GM21619 (cell line): ENCODE results near the gene UBASH3A.
A peak's percentile ranks its signal among the peaks of the same experiment; 100 is the strongest.

ENCODE experiments used
- ATAC-seq: cut with Tn5 transposase; IDR thresholded peaks from one replicate; pipeline ENCODE4 v1.9.1; 2021; ENCODE audit not compliant: unreplicated experiment

Gene UBASH3A

DNA sequence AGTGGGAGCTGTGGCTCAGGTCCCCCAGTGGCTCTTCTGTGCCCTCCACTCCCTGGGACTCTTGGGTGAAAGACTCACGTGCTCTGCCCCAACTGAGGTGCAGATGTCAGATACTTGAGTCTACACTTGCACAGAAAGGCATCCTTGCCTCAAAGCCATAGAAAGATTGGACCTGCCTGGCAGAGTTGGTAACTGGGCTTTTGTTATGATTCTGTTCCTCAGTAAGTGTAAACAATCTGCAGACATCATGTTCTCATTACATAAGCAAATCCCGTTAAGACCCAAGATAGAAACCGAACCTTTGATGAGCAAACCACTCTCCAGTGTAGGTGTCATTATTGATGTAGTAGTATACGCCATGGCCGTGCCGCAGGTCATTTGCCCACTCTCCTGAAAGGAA is 82.4 kb downstream of the UBASH3A start:
- ATAC-seq, result no peak

DNA sequence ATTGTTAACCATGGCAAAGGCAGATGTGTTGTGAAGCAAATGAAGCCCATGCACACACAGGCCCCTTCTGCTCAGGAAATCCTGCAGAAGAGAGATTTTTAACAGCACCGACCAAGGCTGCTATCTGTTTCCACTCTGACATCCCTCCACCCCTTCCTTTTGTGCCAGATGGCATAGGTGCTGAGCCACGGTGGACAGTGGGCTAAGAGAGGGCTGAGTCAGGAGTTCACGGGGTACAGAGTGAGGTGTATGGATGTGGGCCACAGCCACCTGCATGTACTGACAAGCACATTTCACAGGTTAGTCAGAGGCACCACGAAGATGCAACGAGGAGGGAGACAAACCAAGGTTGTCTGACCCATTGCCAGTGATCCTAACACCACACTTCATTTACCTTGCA is 82.8 kb downstream of the UBASH3A start:
- no peak for ATAC-seq

DNA sequence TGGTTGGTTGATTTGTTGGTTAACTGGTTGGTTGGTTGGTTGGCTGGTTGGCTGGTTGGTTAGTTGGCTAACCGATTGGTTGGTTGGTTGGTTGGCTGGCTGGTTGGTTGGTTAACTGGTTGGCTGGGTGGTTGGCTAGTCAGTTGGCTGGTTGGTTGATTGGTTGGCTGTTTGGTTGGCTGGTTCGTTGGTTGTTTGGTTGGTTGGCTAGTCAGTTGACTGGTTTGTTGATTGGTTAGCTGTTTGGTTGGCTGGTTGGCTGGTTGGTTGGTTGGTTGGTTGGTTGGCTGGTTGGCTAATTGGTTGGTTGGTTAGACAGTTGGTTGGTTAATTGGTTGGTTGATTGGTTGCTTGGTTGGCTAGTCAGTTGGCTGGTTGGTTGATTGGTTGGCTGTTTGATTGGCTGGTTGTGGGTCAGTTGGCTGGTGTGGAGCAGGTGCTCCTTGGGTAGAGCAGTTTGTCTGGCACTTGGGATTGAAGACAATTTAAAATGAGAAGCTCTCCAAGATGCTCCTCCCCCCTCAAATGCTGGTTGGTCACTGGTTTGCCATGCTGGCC is 85.4 kb downstream of the UBASH3A start:
- ATAC-seq, result no peak

DNA sequence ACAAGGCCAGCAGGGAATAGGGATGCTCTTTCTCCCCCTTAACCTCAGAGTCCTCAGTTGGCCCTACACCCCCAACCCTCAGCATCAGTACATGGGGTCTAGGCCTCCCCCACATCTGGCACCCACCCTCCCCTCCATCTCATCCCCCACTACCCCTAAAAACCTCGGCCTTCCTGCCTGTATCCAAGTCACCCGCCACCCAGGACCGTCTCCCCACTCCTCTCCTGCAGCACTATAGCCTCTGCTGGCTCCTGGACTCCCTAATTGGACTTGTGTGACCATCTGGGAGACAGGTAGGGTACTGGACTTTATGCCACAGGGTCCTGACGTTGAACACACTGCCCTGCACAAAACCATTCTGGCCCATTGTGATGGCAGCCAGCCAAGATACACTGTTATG is 86.3 kb downstream of the UBASH3A start:
- no peak for ATAC-seq

DNA sequence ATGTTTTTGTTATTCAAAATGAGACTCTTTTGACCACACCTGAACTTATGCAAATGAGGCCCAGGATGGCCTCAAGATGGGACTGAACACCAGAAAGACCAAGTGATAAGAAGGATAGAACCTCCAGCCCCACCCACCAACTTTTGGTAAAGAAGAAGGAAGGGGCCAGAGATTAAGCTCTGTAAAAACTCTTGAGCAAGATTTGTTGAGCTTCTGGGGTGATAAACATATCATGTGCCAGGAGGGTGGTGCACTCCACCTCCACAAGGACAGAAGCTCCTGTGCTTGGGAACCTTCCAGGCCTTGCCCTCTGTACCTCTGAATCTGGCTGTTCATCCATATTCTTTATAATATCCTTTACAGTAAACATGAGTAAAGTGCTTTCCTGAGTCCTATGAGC is 87.0 kb downstream of the UBASH3A start:
- ATAC-seq, result no peak

DNA sequence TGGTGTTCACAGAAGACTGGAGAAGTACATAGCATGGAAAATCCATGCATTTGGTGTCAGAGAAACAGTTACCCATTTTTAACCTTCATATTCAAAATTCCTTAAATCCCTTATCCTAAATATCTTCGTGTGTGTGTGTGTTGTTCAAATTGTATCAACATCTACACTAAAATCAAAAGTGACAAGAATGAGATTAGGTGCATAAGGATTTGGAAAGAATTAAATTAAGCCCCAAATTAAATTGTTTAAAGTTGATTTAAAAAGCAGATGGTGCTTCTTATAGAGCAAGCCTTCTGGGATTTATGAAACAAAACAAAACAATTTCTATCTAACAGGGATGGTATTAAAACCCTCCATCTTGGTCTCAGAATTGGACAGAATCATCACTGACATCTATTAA is 87.6 kb downstream of the UBASH3A start:
- no peak for ATAC-seq

DNA sequence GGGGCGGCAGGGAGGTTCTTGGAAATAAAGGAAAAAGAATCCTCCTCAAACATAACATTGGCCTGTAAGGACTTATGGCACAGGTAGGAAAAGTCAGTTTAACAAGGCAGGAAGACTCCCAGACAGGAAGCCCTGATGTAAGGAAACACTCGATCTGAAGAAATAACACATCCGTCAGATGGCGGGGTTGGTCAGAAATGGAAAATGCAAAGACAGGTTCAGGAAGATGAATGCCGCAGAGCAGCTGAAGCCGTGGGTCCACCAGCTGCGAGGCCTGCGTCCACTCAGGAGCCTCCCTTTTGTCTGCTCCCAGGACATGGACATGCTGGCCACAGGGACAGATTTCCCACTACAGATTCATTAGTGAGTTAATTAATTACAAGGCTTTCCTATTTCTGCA is 88.5 kb downstream of the UBASH3A start:
- ATAC-seq, result no peak

DNA sequence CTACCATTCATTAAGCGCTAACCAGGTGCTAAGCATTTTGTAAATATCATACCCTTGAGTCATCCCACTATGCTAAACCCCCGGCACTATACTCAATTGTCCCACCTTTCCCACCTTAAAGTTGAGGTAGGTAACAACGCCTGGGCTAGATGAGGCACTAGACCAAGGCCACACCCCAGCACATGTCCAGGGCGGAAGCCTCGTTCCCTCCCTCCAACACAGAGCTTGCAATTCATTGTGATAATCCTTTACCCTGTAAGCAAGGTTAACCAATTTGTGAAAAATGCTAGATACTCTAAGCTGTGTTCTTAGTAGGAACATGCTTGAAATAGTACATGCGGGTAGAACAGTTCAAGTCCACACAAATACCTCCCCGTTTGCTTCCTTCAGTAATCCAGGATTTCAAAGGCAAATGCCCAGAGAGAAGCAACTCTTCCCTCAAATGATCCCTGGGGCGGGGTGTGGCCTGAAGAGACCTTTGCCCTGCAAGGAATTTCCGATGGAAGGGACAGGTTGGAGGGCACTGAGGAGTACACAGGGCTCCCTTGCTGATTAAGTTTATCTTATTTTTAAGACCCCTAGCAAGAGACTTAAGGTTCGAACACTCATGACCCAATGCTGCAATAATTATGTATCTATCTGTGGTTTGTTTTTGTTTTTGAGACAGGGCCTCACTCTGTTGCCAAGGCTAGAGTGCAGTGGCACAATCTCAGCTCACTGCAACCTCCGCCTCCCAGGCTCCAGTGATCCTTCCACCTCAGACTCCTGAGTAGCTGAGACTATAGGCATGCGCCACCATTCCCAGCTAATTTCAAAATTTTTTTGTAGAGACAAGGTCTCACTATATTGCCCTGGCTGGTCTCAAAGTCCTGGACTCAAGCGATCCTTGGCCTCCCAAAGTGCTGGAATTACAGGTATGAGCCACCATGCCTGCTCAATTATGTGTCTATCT is 89.7 kb downstream of the UBASH3A start:
- ATAC-seq, result no peak

DNA sequence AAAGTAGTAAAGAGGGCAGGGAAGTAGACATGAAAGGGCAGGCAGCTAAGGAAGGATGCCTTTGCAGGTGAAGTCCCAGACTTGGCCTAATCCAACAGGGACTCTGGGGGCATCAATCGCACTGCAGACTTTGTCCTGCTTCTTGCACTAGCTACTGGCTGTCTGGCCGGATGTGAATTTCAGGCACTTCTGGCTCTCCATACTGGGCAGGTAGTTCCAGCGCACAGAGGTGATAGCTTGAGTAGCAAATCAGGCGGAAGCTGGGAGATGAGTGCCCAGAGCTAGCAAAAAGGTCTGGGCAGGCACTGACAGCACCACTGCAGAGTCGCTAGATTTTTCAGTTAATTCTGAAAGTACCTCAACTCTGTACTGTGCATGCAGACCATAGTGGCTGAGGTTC is 91.3 kb downstream of the UBASH3A start:
- ATAC-seq, result no peak

DNA sequence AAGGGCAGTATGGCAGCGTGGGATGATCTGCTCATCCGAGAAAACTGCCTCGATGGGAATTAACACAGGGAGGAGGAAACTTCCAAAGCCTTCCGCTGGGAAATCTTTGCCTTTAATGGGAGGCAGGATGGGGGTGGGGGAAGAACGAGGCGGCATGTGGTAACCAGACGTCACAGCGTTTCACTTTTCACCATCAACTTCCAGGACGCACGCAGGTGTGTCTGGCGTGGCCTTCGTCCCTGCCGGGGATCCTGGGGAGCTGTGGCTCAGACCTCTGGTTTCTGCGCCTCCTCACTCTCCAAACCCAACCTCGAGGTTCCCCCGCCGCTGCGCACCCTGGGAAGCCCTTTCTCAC is 92.0 kb downstream of the UBASH3A start:
- ATAC-seq, result peak; percentile 20

DNA sequence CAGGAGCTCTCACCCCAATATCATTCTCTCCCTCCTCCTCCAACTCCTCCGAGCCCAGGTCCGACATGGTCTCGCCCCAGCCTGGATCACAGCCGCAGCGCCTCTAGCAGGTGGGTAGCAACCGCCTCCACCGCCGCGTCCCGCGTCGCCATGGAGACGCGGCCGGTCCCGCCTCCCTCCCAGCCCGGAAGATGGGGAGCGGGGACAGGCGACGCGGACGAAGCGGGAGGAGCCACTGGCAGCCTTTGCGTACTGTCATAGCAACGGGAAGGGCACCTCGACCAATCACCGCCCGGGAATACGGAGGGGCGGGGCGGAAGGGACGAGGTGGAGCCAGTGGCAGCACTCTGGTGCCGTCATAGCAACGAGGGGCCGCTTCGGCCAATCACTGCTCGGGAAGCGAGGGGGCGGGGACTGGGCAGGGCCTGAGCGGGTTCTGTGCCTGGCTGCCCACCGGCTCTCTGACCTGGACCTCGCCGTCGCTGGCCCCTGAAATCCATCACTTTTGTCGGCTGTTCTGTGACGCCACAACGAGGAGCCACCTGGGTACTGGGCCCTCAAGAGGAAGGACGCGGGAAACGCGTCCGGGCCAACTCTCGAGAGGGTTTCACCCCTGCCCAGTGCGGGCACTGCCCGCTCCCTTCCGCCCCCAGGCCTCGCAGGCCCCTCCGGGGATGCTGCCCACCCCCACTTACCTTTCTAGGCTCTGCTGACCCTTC is 92.6 kb downstream of the UBASH3A start, which contains the start of gene RSPH1:
RSPH1 (minus strand) TSS at position 105 of the 719 bp plus-strand sequence; CDS start at position 67, 38 bp downstream.
- ATAC-seq, result peak; percentile 97

DNA sequence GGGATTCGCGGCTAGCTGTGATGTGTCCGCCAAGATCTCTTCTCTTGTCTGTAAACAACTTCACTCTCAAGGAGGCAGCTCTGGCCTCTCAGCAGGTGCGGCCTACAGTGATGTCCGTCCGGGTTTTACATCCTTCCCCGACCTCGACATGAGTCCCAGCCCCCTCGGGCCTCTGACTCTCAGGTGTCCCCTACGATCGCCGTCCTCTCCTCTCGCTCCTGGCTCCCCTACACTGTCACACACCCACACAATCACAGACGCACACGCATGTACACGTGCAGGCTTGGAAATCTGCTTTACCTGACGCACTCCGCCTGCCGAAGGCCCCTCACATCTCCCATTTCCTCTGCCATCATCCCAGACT is 93.1 kb downstream of the UBASH3A start:
- ATAC-seq, result peak; percentile 2
